Measurements from ENCODE around the gene EPG5.

DNA sequence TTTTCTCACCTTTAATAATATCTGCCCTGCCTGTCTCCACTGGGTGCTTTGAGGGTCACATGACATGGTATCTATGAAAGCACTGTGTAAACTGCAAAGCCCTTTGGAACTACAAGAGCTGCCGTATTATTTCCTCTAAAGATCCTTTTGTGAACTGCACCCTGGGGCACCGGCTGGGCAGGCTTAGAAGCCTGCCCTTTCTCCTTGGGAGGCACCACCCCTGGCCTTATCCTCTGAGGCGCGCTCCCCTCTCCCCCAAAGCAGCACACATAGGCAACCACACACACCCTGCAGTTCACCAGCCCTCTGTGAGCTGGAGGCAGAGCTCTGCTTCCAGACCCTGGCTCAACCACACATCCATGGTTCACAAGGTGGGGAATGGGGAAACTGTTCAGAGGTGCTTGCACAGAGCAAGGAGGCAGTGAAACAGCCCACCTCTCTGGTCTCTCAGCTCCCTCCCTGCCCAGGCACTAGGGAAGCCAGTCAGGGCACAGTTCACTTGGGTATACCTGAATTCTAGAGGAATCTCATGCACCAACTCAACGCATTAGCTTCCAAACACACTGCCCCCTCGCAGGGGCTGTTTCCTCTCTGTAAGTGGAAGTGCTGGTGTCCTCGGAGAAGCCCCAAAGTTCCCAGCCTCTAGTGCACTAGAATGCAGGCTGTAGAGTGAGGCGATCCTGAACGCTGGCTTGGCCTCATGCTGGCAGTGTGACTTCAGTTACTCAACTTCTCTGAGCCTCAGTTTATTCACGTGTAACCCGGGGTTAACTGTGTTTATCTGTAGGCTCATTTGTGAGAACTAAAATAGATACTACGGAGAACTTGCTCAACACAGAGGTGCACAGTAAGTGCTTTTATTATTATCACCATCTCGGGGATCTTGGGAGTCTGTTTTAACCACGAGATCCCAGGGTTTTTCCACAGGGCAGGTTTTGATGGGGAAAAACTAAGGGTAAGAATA is 130.6 kb downstream of the EPG5 start:
- TF ChIP-seq POLR2AphosphoS5 (IDR thresholded peaks at IDR 0.05; ENCODE audit: low read depth, low read length) (no peak), TAF1 (IDR thresholded peaks at IDR 0.05; ENCODE audit: borderline replicate concordance, low read depth, low read length) (no peak)

Measured in GM12892 (cell line).